22Rv1 (cell line): ENCODE results near the gene LTK.

Source experiments
- CTCF ChIP-seq: fragments of 450-650 bp; IDR thresholded peaks from 2 replicates; pipeline ENCODE4 v1.5.1; 2017; ENCODE audit warnings: mild to moderate bottlenecking
- ZFX ChIP-seq: fragments of 450-650 bp; IDR thresholded peaks from 2 replicates; pipeline ENCODE4 v1.6.1; 2017; ENCODE audit warnings: antibody characterized with exemption, borderline replicate concordance

- TF ChIP-seq CTCF: no peak
- TF ChIP-seq ZFX: no peak
Observed at GRCh38 chr15:41489641-41490040, 24.0 kb downstream of the LTK start.
